ENCODE results near the gene SETD1A. TPM values are rescaled to one million over a fixed set of nuclear protein-coding genes. Genes with fewer than 3 reads are reported as not detected.
A peak's percentile ranks its signal among the peaks of the same experiment; 100 is the strongest.

The SETD1A gene
- total RNA-seq, 1 donor from 2014 or later = 18.0 TPM

DNA sequence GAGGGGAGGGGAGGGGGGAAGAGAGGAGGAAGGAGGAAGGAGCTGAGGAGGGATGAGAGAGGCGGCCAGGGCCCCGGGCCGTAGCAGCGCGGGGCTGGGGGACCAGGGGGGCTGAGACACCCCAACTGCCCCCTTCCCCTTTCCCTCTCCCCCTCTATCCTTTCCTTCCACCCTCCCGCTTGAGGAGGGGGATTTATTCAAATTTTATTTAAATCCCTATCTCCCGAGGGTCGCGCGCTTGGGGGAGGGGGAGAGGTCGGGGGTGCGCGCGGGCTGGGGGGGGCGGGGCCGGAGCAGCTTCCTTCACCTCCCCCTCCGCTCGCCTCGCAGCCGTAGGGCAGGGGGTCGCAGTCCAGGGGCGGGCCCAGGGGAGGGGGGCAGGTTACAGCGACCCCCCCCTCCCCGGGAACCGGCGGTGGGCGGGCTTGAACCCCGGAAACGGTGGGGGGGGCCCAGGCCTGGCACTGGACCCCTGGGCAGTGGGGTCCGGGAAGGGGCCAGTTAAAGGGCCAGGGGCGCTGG, 33.9 kb upstream of the SETD1A start, which contains the start of gene FBXL19:
FBXL19 (plus strand) TSS at position 19 of the 522 bp plus-strand sequence. CDS start 2,183 bp downstream, outside the sequence.
- TF ChIP-seq, protein P1, sequence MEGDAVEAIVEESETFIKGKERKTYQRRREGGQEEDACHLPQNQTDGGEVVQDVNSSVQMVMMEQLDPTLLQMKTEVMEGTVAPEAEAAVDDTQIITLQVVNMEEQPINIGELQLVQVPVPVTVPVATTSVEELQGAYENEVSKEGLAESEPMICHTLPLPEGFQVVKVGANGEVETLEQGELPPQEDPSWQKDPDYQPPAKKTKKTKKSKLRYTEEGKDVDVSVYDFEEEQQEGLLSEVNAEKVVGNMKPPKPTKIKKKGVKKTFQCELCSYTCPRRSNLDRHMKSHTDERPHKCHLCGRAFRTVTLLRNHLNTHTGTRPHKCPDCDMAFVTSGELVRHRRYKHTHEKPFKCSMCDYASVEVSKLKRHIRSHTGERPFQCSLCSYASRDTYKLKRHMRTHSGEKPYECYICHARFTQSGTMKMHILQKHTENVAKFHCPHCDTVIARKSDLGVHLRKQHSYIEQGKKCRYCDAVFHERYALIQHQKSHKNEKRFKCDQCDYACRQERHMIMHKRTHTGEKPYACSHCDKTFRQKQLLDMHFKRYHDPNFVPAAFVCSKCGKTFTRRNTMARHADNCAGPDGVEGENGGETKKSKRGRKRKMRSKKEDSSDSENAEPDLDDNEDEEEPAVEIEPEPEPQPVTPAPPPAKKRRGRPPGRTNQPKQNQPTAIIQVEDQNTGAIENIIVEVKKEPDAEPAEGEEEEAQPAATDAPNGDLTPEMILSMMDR (IDR thresholded peaks at IDR 0.05) = no peak
- peak within 1 kb of the TSS; percentile 100 for H3K27ac Mint-ChIP-seq (ENCODE audit: unreplicated experiment)

DNA sequence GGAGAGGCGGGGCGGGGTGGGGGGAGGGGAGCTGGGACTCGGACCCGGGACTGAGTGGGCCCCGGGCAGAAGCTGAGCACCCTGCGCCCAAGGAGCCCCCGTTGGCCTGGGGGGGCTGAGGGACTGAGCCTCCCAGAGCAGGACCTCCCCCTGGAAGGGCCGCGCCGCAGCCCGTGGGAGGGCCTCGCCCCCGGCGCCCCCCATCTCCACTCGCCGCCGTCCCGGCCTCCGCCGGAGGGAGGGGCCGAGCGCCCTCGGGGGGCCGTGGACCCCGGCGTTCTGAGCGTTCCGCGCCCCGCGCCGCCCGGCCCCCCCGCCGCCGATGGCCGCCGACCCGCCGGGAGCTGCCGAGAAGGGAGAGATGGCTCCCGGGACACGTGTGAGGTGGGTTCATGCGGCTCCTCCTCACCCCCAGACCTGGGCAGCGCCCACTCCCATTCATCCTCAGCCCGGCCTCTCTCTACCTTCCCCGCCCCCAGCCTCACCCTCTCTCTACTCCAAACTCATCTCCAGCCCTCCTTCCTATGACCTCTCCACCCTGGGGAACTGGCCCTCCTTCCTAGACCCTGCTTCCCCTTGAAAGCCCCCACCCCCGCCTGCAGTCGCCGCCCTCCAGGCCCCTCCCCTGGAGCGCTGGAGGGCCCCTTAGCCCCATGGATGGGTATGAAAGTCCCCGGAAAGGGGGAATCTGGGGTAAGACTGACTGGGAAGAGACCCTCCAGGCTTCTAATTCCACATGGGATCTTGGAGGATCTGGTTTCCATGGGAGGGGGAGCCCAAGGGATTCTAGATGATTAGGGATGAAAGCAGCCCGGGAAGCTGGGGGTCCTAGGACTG, 33.3 kb upstream of the SETD1A start:
- peak overlapping the region; percentile 76 for H3K4me3 Mint-ChIP-seq (ENCODE audit: unreplicated experiment)
- H3K9me3 Mint-ChIP-seq (ENCODE audit: low read depth) = no peaks in the 10 kb centered on the region
- peaks cover 29% of the 10 kb centered on the region for H3K4me1 Mint-ChIP-seq (ENCODE audit: low read depth)
- H3K36me3 Mint-ChIP-seq (ENCODE audit: low read depth) = peaks cover 4% of the 10 kb centered on the region
- TF ChIP-seq, protein P1 (IDR thresholded peaks at IDR 0.05) = no peak
- DNase-seq (ENCODE audit: low spot score) = no peak
- H3K27me3 Mint-ChIP-seq (ENCODE audit: low read depth) = no peaks in the 10 kb centered on the region
- peak overlapping the region; percentile 80 for H3K27ac Mint-ChIP-seq (ENCODE audit: unreplicated experiment)

More for the DNA sequence above, 33.9 kb upstream of the SETD1A start, which contains the start of gene FBXL19:
- H3K36me3 Mint-ChIP-seq (ENCODE audit: low read depth) = peaks cover 4% of the 10 kb centered on the region
- peaks cover 29% of the 10 kb centered on the region for H3K4me1 Mint-ChIP-seq (ENCODE audit: low read depth)
- peak within 1 kb of the TSS; percentile 100 for H3K4me3 Mint-ChIP-seq (ENCODE audit: unreplicated experiment)
- H3K9me3 Mint-ChIP-seq (ENCODE audit: low read depth) = no peaks in the 10 kb centered on the region
- DNase-seq (ENCODE audit: low spot score) = no peak
- no peaks in the 10 kb centered on the region for H3K27me3 Mint-ChIP-seq (ENCODE audit: low read depth)

DNA sequence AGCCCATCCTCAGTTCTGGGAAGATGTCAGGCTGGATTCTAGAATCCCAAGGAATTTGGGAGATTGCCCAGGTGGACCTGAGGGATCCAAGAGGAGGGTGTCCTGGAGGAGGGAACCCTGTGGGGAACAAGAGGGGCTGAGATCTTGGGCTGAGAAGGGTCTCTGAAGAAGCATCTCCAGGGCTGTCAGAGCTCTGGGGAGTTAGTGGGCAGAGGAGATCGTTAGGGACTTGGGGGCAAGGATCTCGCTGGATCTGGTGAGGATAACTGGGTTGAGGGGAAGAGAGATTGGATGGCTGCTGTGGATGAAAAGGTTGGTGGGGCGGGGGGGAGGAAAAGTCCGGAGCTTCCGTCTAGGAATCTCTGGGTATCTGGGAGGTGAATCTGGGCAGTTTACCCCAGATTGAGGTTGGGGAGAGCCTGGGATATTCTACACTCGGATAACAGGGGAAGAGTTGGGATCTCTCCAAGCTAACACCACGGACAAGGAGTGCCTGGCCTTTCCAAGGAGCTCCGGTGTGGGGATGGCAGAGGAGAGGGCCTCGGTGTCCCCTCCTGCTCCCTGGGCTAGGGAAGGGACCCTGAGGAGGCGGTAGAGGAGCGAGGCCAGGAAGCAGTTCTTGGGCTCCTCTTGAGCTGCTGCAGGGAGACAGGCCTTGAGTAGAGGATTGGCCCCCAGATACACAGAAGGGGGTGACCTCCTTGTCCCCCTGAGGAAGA, 32.5 kb upstream of the SETD1A start:
- Mint-ChIP-seq H3K9me3 (ENCODE audit: low read depth) (no peaks in the 10 kb centered on the region), H3K27me3 (ENCODE audit: low read depth) (no peaks in the 10 kb centered on the region), H3K4me3 (ENCODE audit: unreplicated experiment) (peak overlapping the region; percentile 76), H3K27ac (ENCODE audit: unreplicated experiment) (peak overlapping the region; percentile 80), H3K36me3 (ENCODE audit: low read depth) (peaks cover 4% of the 10 kb centered on the region), H3K4me1 (ENCODE audit: low read depth) (peaks cover 29% of the 10 kb centered on the region)
- no peak for DNase-seq (ENCODE audit: low spot score)
- TF ChIP-seq, protein P1 (IDR thresholded peaks at IDR 0.05) = no peak

DNA sequence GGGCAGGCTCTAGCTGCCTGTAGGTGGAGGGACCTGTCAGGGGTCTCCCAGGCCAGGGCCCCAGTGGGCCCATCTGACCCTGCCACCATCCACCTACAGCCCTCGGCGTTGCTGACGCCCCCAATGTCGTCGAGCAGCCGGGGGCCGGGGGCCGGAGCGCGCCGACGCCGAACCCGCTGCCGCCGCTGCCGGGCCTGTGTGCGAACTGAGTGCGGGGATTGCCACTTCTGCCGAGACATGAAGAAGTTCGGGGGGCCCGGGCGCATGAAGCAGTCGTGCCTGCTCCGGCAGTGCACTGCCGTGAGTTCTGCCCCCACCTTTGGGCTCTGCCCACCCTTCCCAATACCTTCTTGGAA, 31.9 kb upstream of the SETD1A start:
- Mint-ChIP-seq H3K27me3 (ENCODE audit: low read depth) (no peaks in the 10 kb centered on the region), H3K36me3 (ENCODE audit: low read depth) (peaks cover 4% of the 10 kb centered on the region), H3K9me3 (ENCODE audit: low read depth) (no peaks in the 10 kb centered on the region), H3K27ac (ENCODE audit: unreplicated experiment) (no peak overlapping the region), H3K4me1 (ENCODE audit: low read depth) (peaks cover 29% of the 10 kb centered on the region), H3K4me3 (ENCODE audit: unreplicated experiment) (no peak overlapping the region)
- TF ChIP-seq, protein P1 (IDR thresholded peaks at IDR 0.05) = no peak
- DNase-seq (ENCODE audit: low spot score) = no peak
